GM15510 (cell line): ENCODE results near the gene CELF5.

Experiments used
- POLR2A ChIP-seq: IDR thresholded peaks from 3 replicates; pipeline ENCODE4 v1.6.1; 2011; ENCODE audit warnings: borderline replicate concordance; ENCODE audit not compliant: insufficient read length; ENCODE audit errors: extremely low read depth

Gene CELF5

GRCh38 chr19:3328743-3329142, 104.3 kb downstream of the CELF5 start:
- TF ChIP-seq POLR2A: no peak

- no peak for TF ChIP-seq POLR2A
These were observed 105.6 kb downstream of the CELF5 start for GRCh38 chr19:3330047-3330446.

- TF ChIP-seq POLR2A: no peak
These were observed 108.6 kb downstream of the CELF5 start for GRCh38 chr19:3333020-3333583.

- no peak for TF ChIP-seq POLR2A
These were observed 109.2 kb downstream of the CELF5 start for GRCh38 chr19:3333662-3334061.

- no peak for TF ChIP-seq POLR2A
These were observed 111.2 kb downstream of the CELF5 start for GRCh38 chr19:3335431-3336350.

GRCh38 chr19:3336351-3336679, 111.9 kb downstream of the CELF5 start:
- no peak for TF ChIP-seq POLR2A

GRCh38 chr19:3336680-3337523, 112.4 kb downstream of the CELF5 start:
- TF ChIP-seq POLR2A: no peak

- TF ChIP-seq POLR2A: no peak
These were observed 114.2 kb downstream of the CELF5 start for GRCh38 chr19:3338541-3339181.

- TF ChIP-seq POLR2A: no peak
These were observed 115.9 kb downstream of the CELF5 start for GRCh38 chr19:3340340-3340739.

GRCh38 chr19:3342246-3342645, 117.8 kb downstream of the CELF5 start:
- no peak for TF ChIP-seq POLR2A

- TF ChIP-seq POLR2A: no peak
These were observed 119.4 kb downstream of the CELF5 start for GRCh38 chr19:3343619-3344502.

GRCh38 chr19:3344608-3345598, 120.4 kb downstream of the CELF5 start:
- no peak for TF ChIP-seq POLR2A

- TF ChIP-seq POLR2A: no peak
These were observed 121.5 kb downstream of the CELF5 start for GRCh38 chr19:3345850-3346460.
